ENCODE data around the gene DHX38.
"Not testable (repeated sequence)": the region's sequence is repeated elsewhere in the genome, so short reads cannot be mapped to it uniquely, and the experiment has no call there.

The DHX38 gene

DNA sequence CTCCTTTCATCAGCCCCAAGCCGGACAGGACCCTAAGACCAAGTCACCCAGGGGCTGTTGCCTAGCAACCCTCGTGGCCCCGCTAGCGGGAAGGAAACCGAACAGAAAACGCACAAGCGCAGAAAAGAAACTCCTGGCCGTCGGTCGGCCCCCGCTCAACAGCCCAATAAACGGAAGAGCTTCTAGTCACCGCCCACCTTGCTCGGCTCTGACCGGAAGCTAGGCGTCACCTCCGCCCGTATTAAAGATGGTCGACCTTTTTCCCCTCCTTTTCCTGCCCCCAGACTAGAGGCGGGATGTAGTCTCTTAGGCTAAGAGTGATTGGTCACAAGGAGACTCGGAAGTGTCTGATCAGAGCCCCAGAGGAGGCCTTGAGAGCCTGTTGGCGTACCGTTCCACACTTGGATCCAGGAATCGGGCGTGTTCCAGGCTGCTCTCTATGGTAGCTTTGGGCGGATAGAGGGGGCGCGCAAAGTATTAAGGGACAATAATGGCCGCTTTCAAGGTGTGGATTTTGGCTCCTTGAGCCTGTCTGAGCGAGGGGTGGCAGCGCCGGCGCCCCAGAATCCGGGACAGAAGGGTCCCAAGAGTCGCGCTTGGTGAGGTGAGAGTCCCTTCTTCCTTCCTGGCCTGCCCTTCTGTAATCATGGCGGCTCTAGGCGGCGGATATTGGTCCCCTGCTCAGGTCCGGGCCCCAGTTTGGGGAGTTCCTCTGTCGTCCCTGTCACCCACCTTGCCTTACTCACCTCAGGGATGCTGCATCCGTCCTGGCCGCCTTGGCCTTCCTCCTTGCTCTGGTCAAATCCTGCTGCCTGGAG lies at the start of gene DHX38, which contains the start of gene TXNL4B:
DHX38 (plus strand) TSS at position 400 of the 818 bp plus-strand sequence. CDS start 2,311 bp downstream, outside the sequence.
TXNL4B (minus strand) TSS at position 173 of the 818 bp plus-strand sequence. CDS start 2,871 bp downstream, outside the sequence.
- Mint-ChIP-seq H3K4me1 (ENCODE audit: low read depth) (peaks cover 40% of the 10 kb centered on the region), H3K27ac (peak within 1 kb of the TSS; percentile 98), H3K36me3 (ENCODE audit: low read depth) (peaks cover 42% of the 10 kb centered on the region), H3K27me3 (ENCODE audit: low read depth) (no peaks in the 10 kb centered on the region), H3K9me3 (no peaks in the 10 kb centered on the region), H3K4me3 (peak within 1 kb of the TSS; percentile 98)

DNA sequence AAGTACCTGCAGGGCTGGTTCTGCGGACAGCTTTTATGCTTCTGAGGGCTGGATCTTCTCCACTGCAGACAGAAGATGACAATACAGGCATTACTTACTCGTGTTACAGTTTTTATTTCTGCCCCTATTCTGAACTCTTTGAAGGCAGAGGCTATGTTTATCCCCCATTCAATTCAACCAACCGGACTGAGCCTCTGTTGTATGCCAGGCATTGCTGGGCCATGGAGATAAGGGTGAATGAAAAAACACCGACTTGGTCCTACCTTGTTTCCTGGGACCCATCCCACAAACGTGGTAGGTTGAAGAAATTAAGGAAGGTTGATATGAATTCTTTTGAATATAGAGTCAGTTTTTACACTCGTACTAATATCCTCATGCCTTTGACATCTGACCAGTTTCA lies 49.4 kb upstream of the DHX38 start:
- no peaks in the 10 kb centered on the region for H3K4me1 Mint-ChIP-seq (ENCODE audit: low read depth)
- H3K27me3 Mint-ChIP-seq (ENCODE audit: low read depth) = no peaks in the 10 kb centered on the region
- no peak overlapping the region for H3K27ac Mint-ChIP-seq
- H3K9me3 Mint-ChIP-seq = peaks cover 5% of the 10 kb centered on the region
- no peak overlapping the region for H3K4me3 Mint-ChIP-seq
- H3K36me3 Mint-ChIP-seq (ENCODE audit: low read depth) = no peaks in the 10 kb centered on the region

DNA sequence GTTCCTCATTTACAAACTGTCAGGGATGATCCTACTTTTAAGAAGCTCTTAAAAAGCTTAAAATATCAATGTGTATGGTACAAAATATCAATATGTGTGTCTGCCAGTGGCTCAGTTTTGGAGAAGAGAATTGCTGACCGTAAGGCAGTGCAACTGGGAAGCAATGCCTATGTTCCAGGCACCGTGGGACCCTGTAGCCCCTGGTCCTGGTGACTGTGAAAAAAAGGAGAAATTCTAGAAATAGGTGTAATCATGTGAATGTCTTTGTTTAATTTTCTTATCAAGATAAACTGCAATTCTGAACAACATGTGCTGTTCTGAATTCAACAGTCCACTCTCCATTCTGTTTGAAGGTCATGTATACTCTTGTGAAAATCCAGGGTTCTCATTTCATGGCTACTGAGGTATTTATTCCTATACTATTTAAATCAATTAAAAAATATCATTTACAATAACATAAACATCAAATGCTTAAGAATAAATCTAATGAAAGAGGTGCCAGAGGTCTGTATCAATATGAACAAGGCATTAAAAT lies 48.8 kb upstream of the DHX38 start:
- no peaks in the 10 kb centered on the region for H3K36me3 Mint-ChIP-seq (ENCODE audit: low read depth)
- H3K9me3 Mint-ChIP-seq = peaks cover 10% of the 10 kb centered on the region
- no peak overlapping the region for H3K27ac Mint-ChIP-seq
- H3K27me3 Mint-ChIP-seq (ENCODE audit: low read depth) = no peaks in the 10 kb centered on the region
- H3K4me1 Mint-ChIP-seq (ENCODE audit: low read depth) = no peaks in the 10 kb centered on the region
- H3K4me3 Mint-ChIP-seq = no peak overlapping the region

DNA sequence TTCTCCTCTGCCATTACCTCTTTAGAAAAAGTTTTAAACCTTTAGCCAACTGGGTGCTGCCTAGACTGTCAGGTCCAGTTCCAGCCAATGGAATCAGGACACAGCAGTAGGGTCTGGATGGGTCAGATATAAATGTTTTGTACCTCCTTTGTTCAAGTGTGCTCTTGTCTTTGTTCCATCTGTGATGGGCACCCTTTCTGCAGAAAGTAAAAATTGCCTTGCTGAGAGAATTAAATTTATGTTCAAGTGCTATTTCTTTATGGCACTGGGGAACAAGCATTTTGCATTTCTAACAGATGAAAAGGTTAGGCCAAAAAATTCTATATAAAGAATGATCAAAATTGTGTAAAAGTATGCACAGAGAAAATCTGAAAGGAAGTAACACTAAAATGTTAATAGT lies 44.5 kb upstream of the DHX38 start:
- Mint-ChIP-seq H3K27ac (no peak overlapping the region), H3K27me3 (ENCODE audit: low read depth) (no peaks in the 10 kb centered on the region), H3K4me1 (ENCODE audit: low read depth) (no peaks in the 10 kb centered on the region), H3K36me3 (ENCODE audit: low read depth) (no peaks in the 10 kb centered on the region), H3K4me3 (no peak overlapping the region), H3K9me3 (peaks cover 12% of the 10 kb centered on the region)

DNA sequence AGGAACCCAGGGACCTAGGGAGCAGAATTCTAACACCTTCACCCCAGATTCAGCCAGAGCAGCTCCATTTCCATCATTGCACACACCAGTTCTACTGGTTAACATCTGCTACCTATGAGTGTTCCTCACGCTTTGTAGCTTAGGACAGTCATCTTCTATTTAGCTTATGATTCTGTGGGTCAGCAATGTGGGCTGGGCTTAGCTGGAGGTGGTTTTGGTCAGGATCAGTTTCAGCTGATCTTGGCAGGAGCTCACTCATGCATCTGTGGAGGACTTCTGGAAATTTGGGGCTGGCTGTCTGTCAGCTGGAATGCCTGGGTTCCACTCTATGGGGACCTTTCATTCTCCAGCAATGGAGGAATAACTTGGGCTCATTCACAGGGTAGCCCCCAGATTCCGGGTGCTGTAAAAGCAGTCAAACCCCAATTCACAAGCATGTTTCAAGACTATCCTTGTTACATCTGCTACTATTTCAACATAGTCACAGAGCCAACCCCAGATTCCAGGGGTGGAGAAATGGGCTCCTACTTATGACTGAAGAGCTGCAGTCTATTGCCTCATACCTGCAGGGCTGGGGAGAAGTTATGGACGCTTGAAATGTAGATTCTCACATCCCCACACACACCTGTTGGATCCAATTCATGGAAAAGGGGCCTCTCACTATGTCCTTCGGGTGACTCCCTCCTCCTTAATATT lies 42.7 kb upstream of the DHX38 start:
- no peak overlapping the region for H3K4me3 Mint-ChIP-seq
- H3K27me3 Mint-ChIP-seq (ENCODE audit: low read depth) = no peaks in the 10 kb centered on the region
- no peaks in the 10 kb centered on the region for H3K4me1 Mint-ChIP-seq (ENCODE audit: low read depth)
- H3K9me3 Mint-ChIP-seq = peaks cover 12% of the 10 kb centered on the region
- H3K27ac Mint-ChIP-seq = no peak overlapping the region
- H3K36me3 Mint-ChIP-seq (ENCODE audit: low read depth) = no peaks in the 10 kb centered on the region

DNA sequence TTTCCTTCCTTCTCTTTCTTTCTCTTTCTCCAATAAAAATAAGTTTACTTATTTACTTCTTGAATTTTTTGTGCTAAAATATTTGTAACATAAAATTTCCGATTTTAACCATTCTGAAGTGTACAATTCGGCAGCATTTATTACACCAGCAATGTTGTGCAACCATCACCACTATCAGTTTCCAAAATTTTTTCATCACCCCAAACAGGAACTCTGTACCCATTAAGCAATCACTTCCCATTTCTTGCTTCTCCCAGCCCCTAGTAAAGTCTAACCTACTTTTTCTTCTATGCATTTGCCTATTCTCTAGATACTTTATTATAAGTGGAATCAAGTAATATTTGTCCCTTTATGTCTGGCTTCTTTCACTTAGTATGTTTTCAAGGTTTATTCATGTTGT lies 41.8 kb upstream of the DHX38 start:
- H3K27me3 Mint-ChIP-seq (ENCODE audit: low read depth) = no peaks in the 10 kb centered on the region
- H3K36me3 Mint-ChIP-seq (ENCODE audit: low read depth) = no peaks in the 10 kb centered on the region
- H3K27ac Mint-ChIP-seq = no peak overlapping the region
- no peaks in the 10 kb centered on the region for H3K4me1 Mint-ChIP-seq (ENCODE audit: low read depth)
- H3K4me3 Mint-ChIP-seq = no peak overlapping the region
- peaks cover 12% of the 10 kb centered on the region for H3K9me3 Mint-ChIP-seq

DNA sequence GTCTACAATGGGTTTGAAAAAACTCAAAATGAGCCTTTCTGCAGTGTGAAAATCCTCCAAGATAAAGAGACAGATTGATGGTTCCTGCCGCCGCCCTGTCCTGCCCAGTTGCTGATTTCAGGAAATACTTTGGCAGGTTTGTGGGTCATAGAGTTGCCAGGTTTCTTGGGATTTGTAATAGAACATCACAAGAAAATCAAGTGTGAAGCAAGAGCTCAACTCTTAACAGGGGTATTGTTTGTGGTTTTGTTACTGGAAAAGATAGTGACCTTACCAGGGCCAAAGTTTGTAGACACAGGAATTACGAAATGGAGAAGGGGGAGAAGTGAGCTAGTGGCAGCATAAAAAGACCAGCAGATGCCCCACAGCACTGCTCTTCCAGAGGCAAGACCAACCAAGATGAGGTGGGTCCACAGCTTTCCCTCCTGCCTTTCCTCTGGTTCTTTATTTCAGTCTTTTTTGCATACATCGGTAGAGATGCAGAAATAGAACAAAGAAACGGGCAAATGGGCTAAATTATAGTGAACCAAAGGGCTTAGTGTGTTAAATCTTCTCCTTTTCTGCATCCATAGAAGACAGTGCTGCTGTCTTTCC lies 39.3 kb upstream of the DHX38 start, which contains the start of gene HP:
HP (plus strand) TSS at position 252 of the 594 bp plus-strand sequence; CDS start at position 400, 148 bp downstream.
- not testable (repeated sequence) for H3K36me3 Mint-ChIP-seq (ENCODE audit: low read depth); H3K27ac Mint-ChIP-seq; H3K4me1 Mint-ChIP-seq (ENCODE audit: low read depth); H3K27me3 Mint-ChIP-seq (ENCODE audit: low read depth); H3K9me3 Mint-ChIP-seq; H3K4me3 Mint-ChIP-seq

DNA sequence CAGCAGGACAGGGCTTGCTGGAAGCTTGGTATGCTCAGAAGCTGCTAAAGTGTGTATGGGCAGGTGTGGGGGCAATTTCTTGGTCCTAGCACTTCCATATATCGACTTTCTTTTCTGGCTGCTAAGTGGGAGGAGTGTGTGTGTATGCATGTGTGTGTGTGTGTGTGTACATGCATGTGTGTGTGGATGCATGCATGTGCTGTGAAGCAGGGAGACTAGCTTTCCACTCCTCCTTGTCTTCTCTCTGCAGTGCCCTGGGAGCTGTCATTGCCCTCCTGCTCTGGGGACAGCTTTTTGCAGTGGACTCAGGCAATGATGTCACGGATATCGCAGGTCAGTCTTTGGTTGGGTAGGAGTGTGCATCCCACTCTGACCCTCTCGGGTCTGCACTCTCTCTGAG lies 37.7 kb upstream of the DHX38 start:
- Mint-ChIP-seq H3K27ac (no peak overlapping the region), H3K4me1 (ENCODE audit: low read depth) (no peaks in the 10 kb centered on the region), H3K9me3 (no peaks in the 10 kb centered on the region), H3K4me3 (no peak overlapping the region), H3K27me3 (ENCODE audit: low read depth) (no peaks in the 10 kb centered on the region), H3K36me3 (ENCODE audit: low read depth) (no peaks in the 10 kb centered on the region)

DNA sequence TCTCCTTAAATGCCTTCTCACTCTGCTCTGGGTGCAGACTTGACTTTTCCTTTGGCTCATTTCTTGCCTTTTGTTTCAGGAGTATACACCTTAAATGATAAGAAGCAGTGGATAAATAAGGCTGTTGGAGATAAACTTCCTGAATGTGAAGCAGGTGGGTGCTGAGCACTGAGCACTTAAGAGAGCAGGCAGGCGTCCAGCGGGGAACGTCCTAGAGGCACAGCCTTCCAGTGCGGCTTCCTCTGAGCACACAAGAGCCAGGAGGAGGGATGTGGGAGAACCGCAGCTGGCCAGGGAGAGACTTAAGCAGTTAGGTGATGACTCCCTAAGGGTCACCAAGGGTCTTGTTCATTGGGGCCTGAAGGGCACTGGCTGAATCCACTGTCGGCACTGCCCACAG lies 36.3 kb upstream of the DHX38 start:
- H3K4me1 Mint-ChIP-seq (ENCODE audit: low read depth); H3K36me3 Mint-ChIP-seq (ENCODE audit: low read depth); H3K9me3 Mint-ChIP-seq; H3K27ac Mint-ChIP-seq; H3K4me3 Mint-ChIP-seq; H3K27me3 Mint-ChIP-seq (ENCODE audit: low read depth): not testable (repeated sequence)

DNA sequence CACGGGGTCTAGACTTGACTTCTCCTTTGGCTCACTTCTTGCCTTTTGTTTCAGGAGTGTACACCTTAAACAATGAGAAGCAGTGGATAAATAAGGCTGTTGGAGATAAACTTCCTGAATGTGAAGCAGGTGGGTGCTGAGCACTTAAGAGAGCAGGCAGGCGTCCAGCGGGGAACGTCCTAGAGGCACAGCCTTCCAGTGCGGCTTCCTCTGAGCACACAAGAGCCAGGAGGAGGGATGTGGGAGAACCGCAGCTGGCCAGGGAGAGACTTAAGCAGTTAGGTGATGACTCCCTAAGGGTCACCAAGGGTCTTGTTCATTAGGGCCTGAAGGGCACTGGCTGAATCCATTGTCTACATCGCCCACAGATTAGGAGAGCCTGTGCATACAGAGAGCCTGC lies 34.6 kb upstream of the DHX38 start:
- not testable (repeated sequence) for H3K4me1 Mint-ChIP-seq (ENCODE audit: low read depth); H3K27me3 Mint-ChIP-seq (ENCODE audit: low read depth); H3K4me3 Mint-ChIP-seq; H3K9me3 Mint-ChIP-seq; H3K36me3 Mint-ChIP-seq (ENCODE audit: low read depth); H3K27ac Mint-ChIP-seq

DNA sequence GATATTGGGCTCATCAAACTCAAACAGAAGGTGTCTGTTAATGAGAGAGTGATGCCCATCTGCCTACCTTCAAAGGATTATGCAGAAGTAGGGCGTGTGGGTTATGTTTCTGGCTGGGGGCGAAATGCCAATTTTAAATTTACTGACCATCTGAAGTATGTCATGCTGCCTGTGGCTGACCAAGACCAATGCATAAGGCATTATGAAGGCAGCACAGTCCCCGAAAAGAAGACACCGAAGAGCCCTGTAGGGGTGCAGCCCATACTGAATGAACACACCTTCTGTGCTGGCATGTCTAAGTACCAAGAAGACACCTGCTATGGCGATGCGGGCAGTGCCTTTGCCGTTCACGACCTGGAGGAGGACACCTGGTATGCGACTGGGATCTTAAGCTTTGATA lies 33.2 kb upstream of the DHX38 start:
- Mint-ChIP-seq H3K27ac (no peak overlapping the region), H3K36me3 (ENCODE audit: low read depth) (no peaks in the 10 kb centered on the region), H3K27me3 (ENCODE audit: low read depth) (no peaks in the 10 kb centered on the region), H3K4me3 (no peak overlapping the region), H3K4me1 (ENCODE audit: low read depth) (no peaks in the 10 kb centered on the region), H3K9me3 (no peaks in the 10 kb centered on the region)

DNA sequence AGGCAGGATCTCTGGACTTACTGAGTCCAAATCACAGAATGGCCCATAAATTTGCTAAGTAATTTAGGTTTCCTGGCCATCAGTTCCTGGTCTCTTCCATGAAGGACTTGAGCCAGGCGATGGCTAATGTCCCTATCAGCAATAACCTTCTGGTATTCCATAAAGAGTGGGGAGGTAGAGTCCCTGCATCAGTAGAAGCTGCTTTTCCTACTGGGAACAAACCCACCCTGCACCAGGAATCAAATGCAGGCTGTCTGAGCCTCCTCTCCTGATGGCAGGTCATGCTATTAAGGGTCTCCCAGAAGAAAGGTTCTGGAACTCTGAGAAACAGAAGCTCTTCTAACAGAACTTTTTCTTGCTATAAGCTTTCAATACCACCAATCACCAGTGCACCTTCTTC lies 32.1 kb upstream of the DHX38 start:
- Mint-ChIP-seq H3K27me3 (ENCODE audit: low read depth) (no peaks in the 10 kb centered on the region), H3K36me3 (ENCODE audit: low read depth) (no peaks in the 10 kb centered on the region), H3K4me3 (no peak overlapping the region), H3K4me1 (ENCODE audit: low read depth) (no peaks in the 10 kb centered on the region), H3K9me3 (no peaks in the 10 kb centered on the region), H3K27ac (no peak overlapping the region)

DNA sequence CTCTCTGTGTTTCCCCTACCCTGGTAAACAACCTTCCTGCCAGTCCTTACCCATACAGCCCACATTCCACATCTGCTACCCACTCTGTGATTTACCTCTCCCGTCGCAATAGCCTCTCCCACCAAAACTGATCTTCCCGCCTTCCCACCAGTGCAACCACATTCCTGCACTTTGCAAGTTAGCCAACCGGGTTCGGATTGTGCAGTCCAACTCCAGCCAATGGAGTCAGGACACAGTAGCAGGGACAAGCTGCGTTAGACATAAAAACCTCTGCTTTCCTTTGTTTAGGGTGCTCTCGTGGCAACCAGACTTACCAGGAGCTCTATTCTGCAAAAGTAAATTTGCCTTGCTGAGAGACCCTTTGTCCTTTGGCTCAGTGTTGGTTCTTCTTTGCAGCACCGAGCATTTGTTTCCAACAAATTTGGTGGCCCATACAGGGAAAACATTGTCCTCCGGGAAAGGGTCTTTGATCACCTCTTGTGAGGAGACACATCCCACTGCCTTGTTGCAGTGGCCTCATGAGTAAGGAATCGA lies 29.2 kb upstream of the DHX38 start:
- Mint-ChIP-seq H3K4me3 (no peak overlapping the region), H3K36me3 (ENCODE audit: low read depth) (no peaks in the 10 kb centered on the region), H3K27ac (no peak overlapping the region), H3K4me1 (ENCODE audit: low read depth) (no peaks in the 10 kb centered on the region), H3K27me3 (ENCODE audit: low read depth) (no peaks in the 10 kb centered on the region), H3K9me3 (no peaks in the 10 kb centered on the region)

DNA sequence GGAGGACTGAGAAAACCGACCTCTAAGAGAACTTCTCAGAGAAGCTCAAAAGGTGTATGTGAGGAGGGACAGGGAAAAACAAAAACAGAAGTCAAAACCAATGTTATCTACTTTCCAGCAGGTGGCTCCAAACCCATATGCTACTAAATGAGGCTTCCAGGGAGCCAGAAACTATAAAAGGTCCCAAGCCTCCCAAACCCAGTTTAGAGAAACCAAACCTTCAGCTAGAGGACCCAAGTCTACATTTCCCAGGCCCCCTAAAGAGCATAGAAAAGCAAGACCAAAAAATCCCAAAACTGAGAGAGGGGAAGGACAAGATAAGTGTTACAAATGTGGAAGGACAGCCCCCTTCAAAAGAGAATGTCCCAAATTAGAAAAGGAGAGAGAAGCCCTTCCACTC lies 26.9 kb upstream of the DHX38 start:
- Mint-ChIP-seq H3K4me3 (no peak overlapping the region), H3K27me3 (ENCODE audit: low read depth) (no peaks in the 10 kb centered on the region), H3K9me3 (no peaks in the 10 kb centered on the region), H3K27ac (no peak overlapping the region), H3K36me3 (ENCODE audit: low read depth) (no peaks in the 10 kb centered on the region), H3K4me1 (ENCODE audit: low read depth) (no peaks in the 10 kb centered on the region)
